HT1080 (cell line): ENCODE measurements around the gene CPNE4. TPM values are rescaled to one million over a fixed set of nuclear protein-coding genes. Genes with fewer than 3 reads are reported as not detected.
"Not testable (repeated sequence)": the region's sequence is repeated elsewhere in the genome, so short reads cannot be mapped to it uniquely, and the experiment has no call there.

Source experiments
- DNase-seq: peaks from one replicate; pipeline ENCODE4 v3.0.0-alpha.2; 2015; ENCODE audit warnings: low read depth
- total RNA-seq: library from RNA; depleted of rRNA; stranded (reverse); fragments of >200 nt; shearing (Covaris generic); gene quantifications from 2 replicates; pipeline ENCODE4 v1.2.3, GENCODE V29; 2014

CPNE4 gene
- total RNA-seq, 1 experiment from 2014 or later, result not detected

GRCh38 chr3:132017137-132017536 is 17.7 kb downstream of the CPNE4 start:
- no peak for DNase-seq

- DNase-seq, result peak; percentile 28
These were observed 18.5 kb downstream of the CPNE4 start for GRCh38 chr3:132016061-132017041.

DNA sequence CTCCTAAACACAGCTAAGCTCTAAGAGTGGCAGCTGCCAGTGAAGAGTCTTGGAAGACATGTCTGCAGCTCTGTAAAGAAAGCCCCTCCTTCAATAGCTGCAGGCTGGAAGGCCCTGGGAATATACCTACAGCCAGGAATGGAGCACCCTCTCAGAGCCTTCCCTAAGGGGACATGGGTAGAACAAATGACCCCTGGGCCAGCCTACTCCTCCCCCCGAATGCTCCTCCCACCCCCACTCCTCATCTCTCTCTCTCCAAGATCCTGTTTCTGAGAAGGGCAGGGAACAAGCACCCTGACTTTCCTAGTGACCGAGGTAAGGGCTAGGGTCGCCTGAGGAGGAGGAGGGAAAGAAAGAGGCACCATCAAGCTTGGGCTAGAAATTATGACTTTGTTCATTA is 20.7 kb downstream of the CPNE4 start:
- no peak for DNase-seq

GRCh38 chr3:132009241-132009640 is 25.6 kb downstream of the CPNE4 start:
- DNase-seq, result no peak

- no peak for DNase-seq
These were observed 26.0 kb downstream of the CPNE4 start for GRCh38 chr3:132008837-132009236.

- DNase-seq, result no peak
These were observed 27.2 kb downstream of the CPNE4 start for GRCh38 chr3:132007617-132008016.

GRCh38 chr3:132006605-132007204 is 28.1 kb downstream of the CPNE4 start:
- DNase-seq, result peak; percentile 36

DNA sequence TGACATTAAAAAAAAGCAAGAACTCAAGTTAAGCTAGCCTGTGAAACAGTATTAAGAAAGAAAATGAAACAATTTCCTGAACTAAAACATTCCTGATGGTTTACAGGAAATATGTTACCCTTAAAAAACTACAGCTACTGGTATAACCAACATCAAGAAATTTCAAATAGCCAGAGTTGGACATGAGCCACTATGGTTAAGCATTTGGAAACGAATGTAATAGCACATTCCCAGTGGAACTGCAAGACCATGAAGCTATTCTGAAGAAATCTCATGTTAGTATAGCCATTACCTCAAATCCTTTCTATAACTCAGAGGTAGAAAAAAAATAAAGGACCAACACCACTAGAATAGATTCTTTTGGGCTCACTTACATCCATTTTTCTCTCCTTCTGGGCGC is 30.2 kb downstream of the CPNE4 start:
- DNase-seq, result no peak

DNA sequence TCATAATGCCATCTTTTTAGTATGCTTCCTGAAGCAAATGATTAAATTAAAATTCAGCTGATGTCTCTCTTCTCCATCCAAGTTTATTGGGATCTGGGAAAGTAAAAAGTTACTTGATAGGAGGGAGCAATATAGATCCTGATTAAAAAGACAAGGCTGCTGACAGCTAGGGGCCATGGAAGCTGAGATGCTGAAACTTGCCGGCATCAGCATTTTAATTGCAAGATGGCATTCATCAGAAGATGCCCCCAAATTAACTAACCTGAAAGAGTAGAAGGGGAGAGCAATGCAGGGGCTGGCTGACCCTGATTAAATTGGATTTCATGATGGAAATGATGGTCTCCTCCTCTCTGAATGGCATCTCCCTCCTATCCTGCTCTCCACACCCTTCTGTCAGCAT is 31.1 kb downstream of the CPNE4 start:
- no peak for DNase-seq

DNA sequence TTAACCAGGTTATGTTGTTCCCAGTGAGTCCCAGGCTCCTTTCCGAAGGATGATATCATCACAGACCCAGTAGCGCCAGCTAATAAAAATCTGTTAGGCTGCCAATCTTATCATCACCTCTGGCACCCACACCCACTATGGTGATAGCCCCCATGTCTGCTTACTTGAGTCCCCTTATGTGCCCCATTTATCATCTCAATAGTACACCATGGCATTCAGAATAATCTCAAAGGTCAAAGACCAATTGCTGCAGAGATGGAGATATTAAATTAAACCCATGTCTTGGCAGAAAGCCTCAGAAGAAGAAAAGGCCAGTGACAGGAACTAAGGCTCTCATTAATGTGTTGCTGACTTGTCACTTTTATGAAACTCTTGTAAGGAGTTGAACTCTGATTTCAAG is 32.8 kb downstream of the CPNE4 start:
- DNase-seq, result no peak

GRCh38 chr3:132001036-132001435 is 33.8 kb downstream of the CPNE4 start:
- no peak for DNase-seq

DNA sequence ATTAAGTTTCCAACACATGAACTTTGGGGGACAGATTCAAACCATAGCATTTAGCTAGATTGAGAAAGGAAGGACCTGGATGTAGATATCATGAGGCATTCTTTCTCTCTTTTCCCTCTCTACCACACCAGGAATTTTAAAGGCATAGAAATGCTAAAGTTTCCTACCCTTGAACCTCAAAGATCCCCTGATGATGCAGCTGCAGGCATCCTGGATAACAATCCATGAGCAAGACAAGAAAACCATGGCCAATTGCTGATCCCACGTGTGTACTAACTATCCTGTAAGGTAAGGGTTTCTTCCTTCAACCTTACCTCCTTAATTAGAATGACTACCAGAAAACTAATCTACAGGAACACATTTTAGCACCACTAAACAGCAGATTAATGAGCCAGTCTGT is 36.8 kb downstream of the CPNE4 start:
- DNase-seq, result no peak

DNA sequence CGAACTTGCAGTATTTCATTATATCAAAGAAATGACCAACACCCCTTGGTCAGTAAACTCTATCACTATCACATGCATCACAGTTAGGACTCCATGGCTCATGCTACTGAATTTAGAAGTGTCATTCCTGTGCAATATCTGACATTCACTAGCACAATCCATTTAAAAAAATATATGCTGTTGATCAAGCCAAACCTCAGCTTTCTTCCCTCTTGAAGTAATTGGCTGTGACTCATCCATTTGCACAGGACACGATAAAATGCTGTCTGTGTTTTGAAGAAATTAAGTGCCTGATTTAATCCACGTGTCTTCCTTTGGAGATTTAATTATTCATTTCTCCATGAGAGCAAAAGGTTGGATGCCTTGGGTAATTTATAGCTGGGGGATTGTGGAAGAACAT is 38.9 kb downstream of the CPNE4 start:
- no peak for DNase-seq

- no peak for DNase-seq
These were observed 45.5 kb downstream of the CPNE4 start for GRCh38 chr3:131989318-131989717.

DNA sequence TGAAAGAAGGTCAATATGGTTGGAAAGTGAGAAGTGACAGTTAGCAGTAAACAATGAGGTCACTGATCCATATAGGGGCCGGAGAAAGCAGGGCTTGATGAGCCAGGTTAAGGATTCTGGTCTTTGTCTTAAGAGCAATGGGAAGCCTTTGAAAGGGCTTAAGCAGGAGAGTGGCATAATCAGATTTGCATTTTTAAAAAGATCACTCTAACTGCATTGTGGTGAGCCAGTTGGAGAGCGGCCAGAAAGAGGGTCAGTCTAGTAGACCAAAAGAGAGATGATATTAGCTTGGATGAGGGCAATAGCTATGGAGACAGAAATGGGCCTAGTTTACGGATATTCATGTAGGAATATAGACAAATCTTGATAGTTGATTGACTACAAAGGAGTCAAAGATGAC is 46.6 kb downstream of the CPNE4 start:
- no peak for DNase-seq

- DNase-seq, result no peak
These were observed 51.1 kb downstream of the CPNE4 start for GRCh38 chr3:131983689-131984088.

GRCh38 chr3:131981323-131981722 is 53.5 kb downstream of the CPNE4 start:
- DNase-seq, result peak; percentile 34

- no peak for DNase-seq
These were observed 58.4 kb downstream of the CPNE4 start for GRCh38 chr3:131976448-131976847.

GRCh38 chr3:131975047-131975446 is 59.8 kb downstream of the CPNE4 start:
- no peak for DNase-seq

DNA sequence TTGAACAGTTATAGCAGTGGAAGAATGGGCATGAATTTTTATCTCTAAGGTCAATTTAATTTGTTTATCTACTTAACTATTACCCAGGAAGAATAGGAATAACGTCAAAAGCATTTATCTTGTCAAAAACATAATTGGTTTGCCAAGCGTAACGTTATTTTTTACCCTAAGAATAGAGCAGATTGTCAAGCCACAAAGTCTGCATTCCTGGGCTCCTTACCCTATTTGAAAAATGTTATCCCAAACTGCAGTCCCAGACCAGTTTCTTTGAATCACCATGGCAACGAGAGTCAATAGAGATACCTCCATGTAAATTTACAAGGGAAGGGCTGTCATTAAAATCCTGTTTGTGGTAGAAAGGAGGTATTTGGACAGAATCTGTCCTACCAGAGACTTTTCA is 61.1 kb downstream of the CPNE4 start:
- no peak for DNase-seq

DNA sequence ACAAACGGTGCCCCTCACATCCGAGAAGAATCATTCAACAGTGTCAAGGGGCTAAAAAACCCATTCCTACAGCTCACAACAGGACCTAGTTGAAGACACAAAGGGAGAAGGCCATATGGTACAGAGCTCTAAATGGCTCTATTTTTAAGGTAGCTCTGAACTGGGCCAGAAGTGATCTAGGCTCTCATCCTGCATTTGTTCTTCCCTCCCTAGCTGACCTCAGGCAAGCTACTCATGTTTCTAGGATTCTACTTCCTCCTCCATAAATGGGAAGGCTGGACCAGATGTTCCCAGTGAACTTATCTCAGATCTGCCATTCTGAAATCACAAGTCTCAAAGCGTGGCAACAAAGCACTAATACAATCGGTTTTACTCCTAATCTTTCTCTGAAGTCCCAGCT is 62.3 kb downstream of the CPNE4 start:
- DNase-seq, result no peak

DNA sequence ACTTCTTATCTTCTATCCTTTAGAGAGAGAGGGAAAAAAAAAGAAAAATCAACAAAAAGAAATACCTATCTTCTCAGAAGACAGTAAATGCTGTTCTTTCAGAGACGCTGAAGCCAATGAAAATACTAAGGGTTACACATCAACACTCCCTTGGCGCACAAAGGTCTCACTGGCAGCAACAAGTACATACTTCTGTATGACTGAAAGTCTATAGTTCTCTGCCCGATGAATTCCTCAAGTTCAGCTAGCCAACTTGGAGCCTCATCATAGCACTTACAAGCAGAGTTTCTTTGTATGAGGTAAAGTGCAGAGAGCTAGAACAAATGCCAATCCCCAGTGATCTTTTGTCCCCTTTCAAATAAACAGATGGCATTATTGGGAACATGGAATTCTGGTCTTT is 62.7 kb downstream of the CPNE4 start:
- DNase-seq, result no peak

DNA sequence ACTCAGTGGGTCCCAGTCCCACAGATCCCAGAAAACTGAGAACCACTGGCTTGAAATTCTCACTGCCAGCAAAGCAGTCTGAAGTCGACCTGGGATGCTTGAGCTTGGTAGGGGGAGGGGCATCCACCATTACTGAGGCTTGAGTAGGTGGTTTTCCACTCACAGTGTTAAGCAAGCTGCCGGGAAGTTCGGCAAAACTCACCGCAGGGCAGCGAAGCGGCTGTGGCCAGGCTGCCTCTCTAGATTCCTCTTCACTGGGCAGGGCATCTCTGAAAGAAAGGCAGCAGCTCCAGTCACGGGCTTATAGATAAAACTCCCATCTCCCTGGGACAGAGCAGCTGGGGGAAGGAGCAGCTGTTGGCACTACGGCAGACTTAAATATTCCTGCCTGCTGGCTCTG is 71.4 kb downstream of the CPNE4 start:
- DNase-seq, result not testable (repeated sequence)
